OCI-M1 (cell line): ENCODE data around the gene SNRPN.
"Not testable (repeated sequence)": the region's sequence is repeated elsewhere in the genome, so short reads cannot be mapped to it uniquely, and the experiment has no call there.

ENCODE experiments used
- DNase-seq: peaks from one replicate; lab custom pipeline; 2025; lab: John Stamatoyannopoulos, UW

SNRPN gene

DNA sequence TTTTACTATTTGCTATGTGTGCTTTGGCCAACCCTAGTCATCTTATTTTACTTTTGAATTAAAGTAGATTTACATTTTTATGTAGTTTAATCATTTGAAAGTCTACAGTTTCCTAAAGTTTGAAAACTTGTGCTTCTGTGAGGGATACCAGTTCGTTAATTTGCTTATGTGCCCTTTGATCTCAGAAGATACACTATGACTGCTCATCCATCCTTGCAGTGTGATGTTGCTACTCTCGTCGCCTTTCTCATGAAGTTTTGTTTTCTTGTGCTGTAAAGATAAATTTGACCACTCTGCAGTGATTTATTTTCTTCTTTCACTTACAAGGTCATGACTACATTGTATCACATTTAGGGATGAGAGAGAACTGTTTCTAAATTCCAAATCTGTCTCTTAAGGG, 16.3 kb downstream of the SNRPN start:
- DNase-seq, result no peak

- DNase-seq, result no peak
Observed at GRCh38 chr15:24971772-24972171, 17.0 kb downstream of the SNRPN start.

- not testable (repeated sequence) for DNase-seq
Observed at GRCh38 chr15:24972707-24973106, 17.9 kb downstream of the SNRPN start.

DNA sequence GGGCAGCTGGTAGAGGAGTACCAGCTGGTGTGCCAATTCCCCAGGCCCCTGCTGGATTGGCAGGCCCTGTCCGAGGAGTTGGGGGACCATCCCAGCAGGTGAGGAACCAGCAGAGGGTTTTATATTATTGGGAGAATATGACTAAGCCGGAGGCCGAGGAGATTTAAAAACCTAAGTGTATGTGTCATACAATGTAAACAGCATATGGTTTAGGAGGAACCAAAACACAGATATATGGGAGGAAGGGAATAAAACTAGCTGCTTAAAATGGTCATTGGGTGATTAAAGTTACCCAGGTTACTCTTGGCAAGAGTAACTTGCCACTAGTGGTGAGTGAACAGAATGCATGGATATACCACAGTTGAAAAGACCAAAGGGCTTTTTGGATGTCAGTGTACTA, 22.1 kb downstream of the SNRPN start:
- no peak for DNase-seq

GRCh38 chr15:24977686-24978085, 22.9 kb downstream of the SNRPN start:
- no peak for DNase-seq

DNA sequence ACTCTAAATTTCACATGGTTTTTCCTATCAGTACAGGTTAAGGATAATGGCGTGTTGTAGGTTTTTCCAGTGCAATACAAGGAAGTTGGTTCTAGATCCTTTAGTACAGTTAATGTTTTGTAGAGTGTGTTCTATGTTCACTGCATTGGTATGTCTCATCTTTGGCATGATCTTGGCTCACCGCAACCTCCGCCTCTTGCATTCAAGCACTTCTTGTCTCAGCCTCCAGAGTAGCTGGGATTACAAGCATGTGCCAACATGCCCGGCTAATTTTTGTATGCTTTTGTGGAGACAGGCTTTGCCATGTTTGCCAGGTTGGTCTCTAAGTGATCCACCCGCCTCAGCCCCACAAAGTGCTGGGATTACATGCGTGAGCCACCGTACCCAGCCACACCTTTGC, 30.4 kb downstream of the SNRPN start:
- no peak for DNase-seq

DNA sequence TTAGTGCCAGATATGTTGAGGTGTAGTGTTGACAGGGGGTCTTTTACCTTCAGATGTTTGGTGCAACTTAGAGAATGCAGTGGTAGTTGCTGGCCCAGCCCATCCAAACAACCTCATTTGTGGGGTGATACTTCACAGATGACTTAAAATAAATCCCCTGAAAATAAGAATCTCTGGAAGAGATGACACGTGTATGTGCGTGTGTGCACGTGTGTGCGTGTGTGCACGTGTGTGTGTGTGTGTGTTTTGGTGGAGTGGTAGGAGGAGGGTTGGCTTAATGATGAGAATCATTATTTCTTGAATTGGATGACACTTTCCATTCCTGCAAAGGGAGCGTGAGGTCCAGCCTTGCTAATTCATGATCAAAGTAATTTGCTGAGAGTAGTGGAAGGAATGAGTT, 31.9 kb downstream of the SNRPN start:
- DNase-seq, result no peak

DNA sequence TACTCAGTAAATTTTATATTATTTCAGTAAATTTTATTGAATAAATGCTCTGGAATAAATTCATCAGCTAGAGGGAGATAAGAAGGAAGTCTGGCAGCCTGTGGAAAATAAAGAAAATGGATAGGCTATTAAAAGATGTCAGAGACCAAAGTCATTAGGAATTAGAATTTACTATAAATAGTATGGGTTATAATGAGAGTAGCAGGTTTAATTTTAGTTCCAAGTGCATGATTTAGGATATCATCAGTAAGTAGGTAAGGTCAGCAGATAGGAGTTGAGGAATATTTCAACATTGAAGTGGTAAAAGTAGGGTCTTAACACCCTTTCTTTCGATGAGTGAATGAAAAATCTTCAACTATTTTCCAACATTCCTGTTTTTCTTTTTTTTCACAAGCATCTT, 64.6 kb downstream of the SNRPN start:
- DNase-seq, result no peak

DNA sequence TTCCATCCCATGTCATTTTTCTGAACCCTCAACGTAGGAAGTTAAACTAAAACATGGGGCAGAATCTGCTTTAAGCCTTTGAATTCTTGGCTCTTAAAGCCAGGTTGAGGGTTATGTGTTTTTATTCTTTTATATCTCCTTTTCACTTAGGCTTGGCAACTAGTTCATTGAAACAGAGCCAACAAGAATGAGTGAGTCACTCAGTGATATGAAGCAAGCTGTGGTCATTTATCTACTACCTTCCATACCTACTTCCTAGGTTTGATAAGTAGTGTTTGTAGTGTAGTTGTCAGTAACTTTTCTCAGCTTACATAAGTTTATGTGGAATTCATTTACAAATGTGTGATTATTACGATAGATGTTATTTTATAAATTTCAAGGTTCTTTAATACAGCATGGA, 67.4 kb downstream of the SNRPN start:
- DNase-seq, result peak; percentile 73
